H1 (cell line): ENCODE results near the gene LCNL1. TPM values are rescaled to one million over a fixed set of nuclear protein-coding genes. Genes with fewer than 3 reads are reported as not detected.

Experiments used
- CTCF ChIA-PET: fragments of 300-600 bp; sonication (Branson Sonifier 250); formaldehyde crosslinking; loops from one replicate; lab custom pipeline; 2021; ENCODE audit not compliant: partially characterized antibody; lab: Charles Lee
- POLR2A ChIA-PET: fragments of 300-600 bp; sonication (Branson Sonifier 250); formaldehyde crosslinking; loops from one replicate; lab custom pipeline; 2021; ENCODE audit warnings: inconsistent platforms; ENCODE audit not compliant: partially characterized antibody; lab: Charles Lee
- DNase-seq, 2 experiments: peaks; one replicate each; pipeline versions ENCODE4 v3.0.0 to v3.0.0-alpha.2; 2010 to 2022; ENCODE audit warnings: low spot score in 2 of 2, low read depth in 1 of 2, mixed read lengths in 1 of 2
- FAIRE-seq: peaks from 2 replicates; lab custom pipeline; 2011; peaks lifted over from hg19 to GRCh38; lab: Jason Lieb, UNC
- H2AFZ ChIP-seq: 2 replicates; pipeline ENCODE4 v1.8.1; 2012; ENCODE audit warnings: low read length, inconsistent platforms
- H2AK5ac ChIP-seq: 2 replicates; pipeline ENCODE4 v1.6.1; 2013; ENCODE audit warnings: low read depth, low read length
- H2BK120ac ChIP-seq: replicated peaks from 2 replicates; pipeline ENCODE3; 2013; ENCODE audit warnings: low read depth, low read length, inconsistent platforms
- H2BK12ac ChIP-seq: 2 replicates; pipeline ENCODE4 v1.6.1; 2013; ENCODE audit warnings: low read depth, low read length
- H2BK15ac ChIP-seq: 2 replicates; pipeline ENCODE4 v1.6.1; 2013; ENCODE audit warnings: low read length
- H2BK20ac ChIP-seq: 2 replicates; pipeline ENCODE4 v1.6.1; 2013; ENCODE audit warnings: low read length
- H2BK5ac ChIP-seq: 2 replicates; pipeline ENCODE4 v1.6.1; 2013; ENCODE audit warnings: low read depth, low read length
- H3K14ac ChIP-seq: 2 replicates; pipeline ENCODE4 v1.6.1; 2013; ENCODE audit warnings: inconsistent platforms; ENCODE audit not compliant: insufficient read length
- H3K18ac ChIP-seq: 2 replicates; pipeline ENCODE4 v1.6.1; 2013; ENCODE audit warnings: low read length; ENCODE audit errors: extremely low read depth
- H3K23ac ChIP-seq: 2 replicates; pipeline ENCODE4 v1.6.1; 2013; ENCODE audit warnings: inconsistent platforms; ENCODE audit not compliant: insufficient read length
- H3K23me2 ChIP-seq: 2 replicates; pipeline ENCODE4 v1.6.1; 2013; ENCODE audit warnings: low read depth, low read length
- H3K27ac ChIP-seq: 2 replicates; pipeline ENCODE4 v1.6.1; 2011; ENCODE audit warnings: low read depth, low read length, inconsistent platforms
- H3K27me3 ChIP-seq, 4 experiments: replicated peaks in 1 of 4; 1 replicate in 1 of 4; 2 replicates in 3 of 4; pipeline versions ENCODE4 v1.6.1 to v1.8.1; 2011 to 2013; ENCODE audit warnings: low read length in 3 of 4, mild to moderate bottlenecking in 3 of 4, inconsistent platforms in 2 of 4, mixed read lengths in 2 of 4, moderate library complexity in 1 of 4; ENCODE audit not compliant: control insufficient read depth in 3 of 4, insufficient read depth in 3 of 4; ENCODE audit errors: extremely low read depth in 1 of 4
- H3K36me3 ChIP-seq, 4 experiments: 2 replicates each; pipeline versions ENCODE4 v1.6.1 to v1.8.1; 2011 to 2013; ENCODE audit warnings: mild to moderate bottlenecking in 4 of 4, low read length in 3 of 4, moderate library complexity in 2 of 4, control low read depth in 1 of 4, inconsistent platforms in 1 of 4; ENCODE audit not compliant: insufficient read depth in 4 of 4, control insufficient read depth in 2 of 4
- H3K4ac ChIP-seq: replicated peaks from 2 replicates; pipeline ENCODE3; 2013; ENCODE audit warnings: low read length, low read depth, mixed read lengths, inconsistent platforms; ENCODE audit not compliant: insufficient read length
- H3K4me1 ChIP-seq, 4 experiments: replicated peaks in 1 of 4; 1 replicate in 1 of 4; 2 replicates in 3 of 4; pipeline versions ENCODE4 v1.6.1 to v1.8.1; 2011 to 2013; ENCODE audit warnings: low read length in 3 of 4, inconsistent platforms in 2 of 4, mixed read lengths in 1 of 4; ENCODE audit not compliant: insufficient read depth in 4 of 4, control insufficient read depth in 3 of 4
- H3K4me2 ChIP-seq, 2 experiments: 2 replicates each; pipeline versions ENCODE4 v1.6.1 to v1.8.1; 2011 to 2013; ENCODE audit warnings: low read depth in 2 of 2, low read length in 2 of 2, control low read depth in 1 of 2, inconsistent platforms in 1 of 2, mild to moderate bottlenecking in 1 of 2; ENCODE audit not compliant: insufficient read depth in 1 of 2
- H3K4me3 ChIP-seq, 4 experiments: fragments of 200-600, 300-600 bp in 1 of 4; sonication (generic), shearing (Covaris generic), sonication (Bioruptor Twin) in 1 of 4; 2 replicates each; pipeline versions ENCODE4 v1.5.1 to v1.8.1; 2011 to 2016; ENCODE audit warnings: low read length in 4 of 4, low read depth in 3 of 4, control low read depth in 2 of 4, inconsistent platforms in 2 of 4, mild to moderate bottlenecking in 2 of 4, mixed read lengths in 1 of 4, moderate library complexity in 1 of 4; ENCODE audit not compliant: insufficient read depth in 2 of 4; ENCODE audit errors: extremely low read depth in 1 of 4
- H3K56ac ChIP-seq: replicated peaks from 2 replicates; pipeline ENCODE3; 2013; ENCODE audit warnings: low read depth, mild to moderate bottlenecking, mixed read lengths, low read length, inconsistent platforms; ENCODE audit not compliant: insufficient read length
- H3K79me1 ChIP-seq: 2 replicates; pipeline ENCODE4 v1.6.1; 2013; ENCODE audit warnings: low read depth, low read length, control low read depth
- H3K79me2 ChIP-seq, 2 experiments: 2 replicates each; pipeline versions ENCODE4 v1.6.1 to v1.8.1; 2012 to 2013; ENCODE audit warnings: low read length in 2 of 2, mild to moderate bottlenecking in 2 of 2, inconsistent platforms in 1 of 2; ENCODE audit not compliant: insufficient read depth in 2 of 2, control insufficient read depth in 1 of 2
- H3K9ac ChIP-seq, 4 experiments: replicated peaks in 1 of 4; 1 replicate in 1 of 4; 2 replicates in 3 of 4; pipeline versions ENCODE4 v1.6.1 to v1.8.1; 2011 to 2013; ENCODE audit warnings: low read depth in 3 of 4, low read length in 3 of 4, control low read depth in 2 of 4, mild to moderate bottlenecking in 2 of 4, moderate library complexity in 2 of 4, inconsistent platforms in 1 of 4; ENCODE audit errors: extremely low read depth in 1 of 4
- H3K9me3 ChIP-seq, 2 experiments: 2 replicates each; pipeline versions ENCODE4 v1.6.1 to v1.8.1; 2012 to 2013; ENCODE audit warnings: mild to moderate bottlenecking in 2 of 2, moderate library complexity in 2 of 2, control low read depth in 1 of 2, inconsistent platforms in 1 of 2, low read depth in 1 of 2, low read length in 1 of 2, mixed read lengths in 1 of 2; ENCODE audit not compliant: insufficient read depth in 2 of 2
- H4K20me1 ChIP-seq, 2 experiments: replicated peaks in 1 of 2; 2 replicates each; pipeline versions ENCODE3 to v1.8.1; 2011 to 2013; ENCODE audit warnings: inconsistent platforms in 2 of 2, low read length in 2 of 2, mild to moderate bottlenecking in 1 of 2; ENCODE audit not compliant: insufficient read depth in 2 of 2, control insufficient read depth in 1 of 2
- H4K5ac ChIP-seq: 2 replicates; pipeline ENCODE4 v1.6.1; 2013; ENCODE audit warnings: low read length, low read depth, mixed read lengths, inconsistent platforms; ENCODE audit not compliant: insufficient read length
- H4K8ac ChIP-seq: 2 replicates; pipeline ENCODE4 v1.8.0; 2013; ENCODE audit warnings: mild to moderate bottlenecking, moderate library complexity, low read length, inconsistent platforms; ENCODE audit not compliant: insufficient read depth; ENCODE audit errors: extremely low read depth
- H4K91ac ChIP-seq: replicated peaks from 2 replicates; pipeline ENCODE3; 2013; ENCODE audit warnings: low read length, mixed read lengths, inconsistent platforms; ENCODE audit not compliant: insufficient read length
- BACH1 ChIP-seq: IDR thresholded peaks from 2 replicates; pipeline ENCODE4 v1.6.1; 2012; ENCODE audit warnings: low read length, improper control_type of control experiment
- RAD21 ChIP-seq, 2 experiments: IDR thresholded peaks in 1 of 2; conservative IDR thresholded peaks in 1 of 2; 2 replicates each; pipeline ENCODE4 v1.6.1; 2011; ENCODE audit warnings: low read depth in 2 of 2, low read length in 2 of 2, improper control_type of control experiment in 1 of 2, inconsistent platforms in 1 of 2, mild to moderate bottlenecking in 1 of 2, moderate library complexity in 1 of 2
- RXRA ChIP-seq: IDR thresholded peaks from 2 replicates; pipeline ENCODE4 v1.6.1; 2011; ENCODE audit warnings: low read depth, mild to moderate bottlenecking, low read length, moderate library complexity; ENCODE audit not compliant: insufficient read depth
- SP1 ChIP-seq: IDR thresholded peaks from 2 replicates; pipeline ENCODE4 v1.6.1; 2011; ENCODE audit warnings: low read depth, low read length
- TAF1 ChIP-seq: IDR thresholded peaks from 2 replicates; pipeline ENCODE4 v1.6.1; 2011; ENCODE audit warnings: mild to moderate bottlenecking, low read depth, low read length
- WGBS, 2 experiments: shearing (Covaris generic) in 1 of 2; methylation state at CpG; one replicate each; pipeline versions ENCODE4 v1.1.6 to v1.1.7; 2013 to 2015; ENCODE audit warnings: low lambda C conversion rate in 2 of 2, mixed read lengths in 2 of 2, inconsistent platforms in 1 of 2, low coverage in 1 of 2, missing lambda C conversion rate in 1 of 2; ENCODE audit not compliant: insufficient replicate concordance in 2 of 2, insufficient coverage in 1 of 2, insufficient read length in 1 of 2; ENCODE audit errors: extremely low coverage in 1 of 2, missing lambda C conversion rate in 1 of 2; 5-methylcytosine and 5-hydroxymethylcytosine counted together
- polyA plus RNA-seq, 7 experiments: library from polyadenylated mRNA; depleted of rRNA in 3 of 7; stranded (reverse) in 5 of 7; unstranded in 2 of 7; fragments of >200 nt in 5 of 7; fragments of 200-250 nt in 2 of 7; gene quantifications; 1 replicate in 5 of 7; 2 replicates in 1 of 7; 4 replicates in 1 of 7; pipeline versions ENCODE4 v1.2.1 to v1.2.3, GENCODE V29; 2011 to 2013; ENCODE audit warnings: missing spikeins in 2 of 7, mixed read lengths in 2 of 7
- total RNA-seq: library from RNA; stranded (reverse); fragmentation: NEBNext Ultra II Directional; extraction: Animal tissue kit (Norgen Biotek cat#: 25700); gene quantifications from 2 replicates; pipeline ENCODE4 v1.2.1, GENCODE V29; 2021
- TF ChIP-seq, protein P1 (sequence below): IDR thresholded peaks from 2 replicates; pipeline ENCODE4 v1.6.1; 2012; ENCODE audit warnings: low read length, inconsistent platforms
- TF ChIP-seq, protein P2 (sequence below): IDR thresholded peaks from 2 replicates; pipeline ENCODE4 v1.6.1; 2012; ENCODE audit warnings: inconsistent platforms

LCNL1 gene
- total and polyA plus RNA-seq, 2 of the 8 experiments (the other 6 are each of a cell fraction or from before 2014, with no cell fraction given): 0.11 TPM; not detected in 1

DNA sequence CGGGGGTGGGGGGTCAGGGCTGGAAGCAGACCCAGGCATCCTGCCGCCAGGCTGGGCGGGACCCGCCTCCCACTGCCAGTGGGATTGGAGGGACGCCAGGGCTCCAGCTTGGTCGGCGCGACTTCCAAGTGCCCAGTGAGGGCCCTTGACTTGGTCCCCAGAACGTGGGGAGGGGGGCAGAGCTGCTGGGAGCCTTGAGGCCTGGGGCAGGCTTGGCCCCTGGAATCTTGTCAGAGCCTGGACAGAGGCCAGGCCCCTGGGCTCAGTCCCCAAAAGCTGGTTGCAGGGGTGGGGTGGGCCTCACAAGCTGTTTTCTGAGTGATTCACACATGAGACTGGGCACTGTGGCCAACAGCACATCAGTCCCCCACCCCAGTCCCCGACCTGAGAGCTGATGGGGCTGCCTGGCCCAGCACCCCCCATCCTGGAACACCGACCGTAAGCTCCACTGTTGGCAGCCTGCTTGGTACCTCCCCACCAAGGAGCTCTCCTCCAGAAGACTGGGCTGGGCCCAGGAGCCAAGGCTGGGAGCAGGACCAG, 13.0 kb downstream of the LCNL1 start:
- no peak for FAIRE-seq
- WGBS, 2 experiments: 74% methylated on average over 3 of the region's 12 CpGs; no CpG with 5 or more reads in 1 of the 2 experiments
- CTCF ChIA-PET: interaction anchor here (0.6 to 5.6 kb wide), 14 partner anchors 8 to 179 kb away, joined by 3 to 29 read pairs (median 4); partner anchors contain the start of genes ABCA2, FUT7, LCNL1 and PTGDS

More for the DNA sequence above, 13.0 kb downstream of the LCNL1 start:
- no peak overlapping the region for H2BK15ac ChIP-seq
- no peak overlapping the region for H3K9ac ChIP-seq
- DNase-seq: no peak
- H3K4me2 ChIP-seq: peak overlapping the region in 1 of 2 experiments; percentile 77; a peak in 1 of 4 replicates
- H4K91ac ChIP-seq: no peak overlapping the region
- POLR2A ChIA-PET: interaction anchor here (0.8 to 1.4 kb wide), 5 partner anchors 10 to 152 kb away, joined by 3 to 5 read pairs (median 3); no protein-coding TSS in a partner anchor
- no peak overlapping the region for H2AFZ ChIP-seq
- peaks cover 0 to 20% (median 11%) of the 10 kb centered on the region in 4 experiments; a peak in 6 of 7 replicates for H3K4me1 ChIP-seq
- 0 out of 8 replicates have a peak overlapping the region, but pooled peaks of 1 of the 4 experiments have one; percentile 50 for H3K4me3 ChIP-seq
- no peaks in the 10 kb centered on the region for H3K79me1 ChIP-seq
- no peak overlapping the region for H3K4ac ChIP-seq
- H3K56ac ChIP-seq: no peak overlapping the region
- H2BK120ac ChIP-seq: no peak overlapping the region
- H4K8ac ChIP-seq: no peak overlapping the region
- H2BK20ac ChIP-seq: no peak overlapping the region
- no peak overlapping the region for H4K5ac ChIP-seq
- peaks cover 0 to 5% (median 3%) of the 10 kb centered on the region in 4 experiments; a peak in 3 of 7 replicates for H3K27me3 ChIP-seq
- 0 out of 4 replicates have a peak, but pooled peaks cover 1 to 3% of the 10 kb centered on the region in 2 experiments for H3K9me3 ChIP-seq
- no peak overlapping the region for H3K27ac ChIP-seq
- peaks cover 17% of the 10 kb centered on the region for H3K23me2 ChIP-seq
- H3K18ac ChIP-seq: no peak overlapping the region
- H3K23ac ChIP-seq: no peak overlapping the region
- no peak overlapping the region for H2BK12ac ChIP-seq
- H3K79me2 ChIP-seq: no peaks in the 10 kb centered on the region
- no peak overlapping the region for H3K14ac ChIP-seq
- no peak overlapping the region for H2AK5ac ChIP-seq
- H4K20me1 ChIP-seq: peaks cover 0 to 2% of the 10 kb centered on the region in 2 experiments
- TF ChIP-seq, protein P1, sequence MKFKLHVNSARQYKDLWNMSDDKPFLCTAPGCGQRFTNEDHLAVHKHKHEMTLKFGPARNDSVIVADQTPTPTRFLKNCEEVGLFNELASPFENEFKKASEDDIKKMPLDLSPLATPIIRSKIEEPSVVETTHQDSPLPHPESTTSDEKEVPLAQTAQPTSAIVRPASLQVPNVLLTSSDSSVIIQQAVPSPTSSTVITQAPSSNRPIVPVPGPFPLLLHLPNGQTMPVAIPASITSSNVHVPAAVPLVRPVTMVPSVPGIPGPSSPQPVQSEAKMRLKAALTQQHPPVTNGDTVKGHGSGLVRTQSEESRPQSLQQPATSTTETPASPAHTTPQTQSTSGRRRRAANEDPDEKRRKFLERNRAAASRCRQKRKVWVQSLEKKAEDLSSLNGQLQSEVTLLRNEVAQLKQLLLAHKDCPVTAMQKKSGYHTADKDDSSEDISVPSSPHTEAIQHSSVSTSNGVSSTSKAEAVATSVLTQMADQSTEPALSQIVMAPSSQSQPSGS: no peak
- TF ChIP-seq SP1: no peak
- TF ChIP-seq TAF1: no peak
- no peak for TF ChIP-seq RXRA
- no peak for TF ChIP-seq BACH1
- TF ChIP-seq, protein P2, sequence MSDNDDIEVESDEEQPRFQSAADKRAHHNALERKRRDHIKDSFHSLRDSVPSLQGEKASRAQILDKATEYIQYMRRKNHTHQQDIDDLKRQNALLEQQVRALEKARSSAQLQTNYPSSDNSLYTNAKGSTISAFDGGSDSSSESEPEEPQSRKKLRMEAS: no peak
- no peak for TF ChIP-seq RAD21 (IDR thresholded peaks at IDR 0.05 in 1 of 2, conservative IDR thresholded peaks at IDR 0.05 in 1 of 2; ENCODE audit: low read depth in 2 of 2, low read length in 2 of 2)
- H3K36me3 ChIP-seq: peaks cover 0 to 2% (median 0%) of the 10 kb centered on the region in 4 experiments; a peak in 1 of 8 replicates
- no peak overlapping the region for H2BK5ac ChIP-seq
